Measurements from ENCODE around the gene HEXD. TPM values are rescaled to one million over a fixed set of nuclear protein-coding genes. Genes with fewer than 3 reads are reported as not detected.

HEXD gene
- polyA plus RNA-seq, 3 donors from 2014 or later: 12.7 to 18.8 (median 15.2) TPM

DNA sequence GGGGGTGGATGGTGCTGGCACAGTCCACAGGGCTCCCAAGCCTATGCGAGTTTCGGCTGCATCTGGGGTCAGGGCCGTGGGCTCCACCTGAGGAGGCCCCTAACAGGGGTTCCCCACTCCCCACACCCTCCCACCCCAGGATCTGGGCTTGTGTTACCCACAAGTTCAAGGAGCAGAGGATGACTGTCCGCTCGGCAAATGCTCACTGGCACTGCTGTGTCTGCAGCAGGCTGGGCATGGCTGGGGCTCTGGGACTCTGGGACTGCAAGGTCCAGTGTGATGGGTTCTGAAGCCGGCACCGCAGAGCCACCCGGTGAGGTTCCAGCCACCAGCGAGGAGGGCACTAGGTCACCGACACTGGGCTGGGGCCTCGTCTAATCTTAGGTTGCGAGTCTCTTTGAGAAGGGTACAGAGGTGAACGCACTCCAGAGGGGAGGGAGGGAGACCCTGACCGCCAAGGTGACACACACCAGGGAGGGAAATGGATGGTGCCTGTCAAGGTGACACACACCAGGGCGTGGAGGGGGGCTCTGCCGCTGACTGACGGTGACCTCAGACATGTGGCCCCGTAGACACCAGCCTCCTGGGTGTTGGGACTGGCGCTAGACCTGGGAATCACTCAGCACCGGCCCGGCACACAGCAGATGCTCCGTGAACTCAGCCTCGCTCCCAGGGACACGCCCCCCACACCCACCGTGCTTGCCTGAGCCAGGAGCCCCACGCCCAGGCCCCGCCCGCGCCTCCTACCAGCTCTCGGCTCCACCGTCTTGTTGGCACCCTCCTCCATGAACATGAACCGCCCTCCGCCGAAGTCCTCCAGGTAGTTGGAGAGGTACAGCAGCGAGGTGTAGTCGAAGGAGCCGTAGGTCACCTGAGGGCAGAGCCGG, 20.5 kb upstream of the HEXD start:
- Mint-ChIP-seq H3K4me3 (no peak overlapping the region), H3K36me3 (peaks cover 4 to 14% (median 9%) of the 10 kb centered on the region in 3 donors), H3K9me3 (no peaks in the 10 kb centered on the region), H3K4me1 (peaks cover 16 to 18% of the 10 kb centered on the region in 2 donors), H3K27ac (no peak overlapping the region), H3K27me3 (ENCODE audit: low read depth in 3 of 3) (peaks cover 0 to 11% (median 0%) of the 10 kb centered on the region in 3 donors)
- DNase-seq: no peak

GRCh38 chr17:82399041-82399441, 19.1 kb upstream of the HEXD start:
- Mint-ChIP-seq H3K4me3 (no peak overlapping the region), H3K9me3 (no peaks in the 10 kb centered on the region)
- DNase-seq: no peak

GRCh38 chr17:82399601-82400101, 18.5 kb upstream of the HEXD start:
- Mint-ChIP-seq H3K9me3 (no peaks in the 10 kb centered on the region), H3K4me3 (peak overlapping the region in 1 of 5 donors; percentile 93), H3K4me1 (peaks cover 17 to 18% of the 10 kb centered on the region in 2 donors), H3K36me3 (peaks cover 7 to 12% (median 9%) of the 10 kb centered on the region in 3 donors), H3K27ac (no peak overlapping the region), H3K27me3 (ENCODE audit: low read depth in 3 of 3) (peaks cover 0 to 16% (median 5%) of the 10 kb centered on the region in 3 donors)
- DNase-seq: no peak

More at GRCh38 chr17:82399041-82399441, 19.1 kb upstream of the HEXD start:
- Mint-ChIP-seq H3K4me1 (peaks cover 17 to 18% of the 10 kb centered on the region in 2 donors), H3K27ac (no peak overlapping the region), H3K27me3 (ENCODE audit: low read depth in 3 of 3) (peaks cover 0 to 16% (median 5%) of the 10 kb centered on the region in 3 donors), H3K36me3 (peaks cover 7 to 12% (median 9%) of the 10 kb centered on the region in 3 donors)

DNA sequence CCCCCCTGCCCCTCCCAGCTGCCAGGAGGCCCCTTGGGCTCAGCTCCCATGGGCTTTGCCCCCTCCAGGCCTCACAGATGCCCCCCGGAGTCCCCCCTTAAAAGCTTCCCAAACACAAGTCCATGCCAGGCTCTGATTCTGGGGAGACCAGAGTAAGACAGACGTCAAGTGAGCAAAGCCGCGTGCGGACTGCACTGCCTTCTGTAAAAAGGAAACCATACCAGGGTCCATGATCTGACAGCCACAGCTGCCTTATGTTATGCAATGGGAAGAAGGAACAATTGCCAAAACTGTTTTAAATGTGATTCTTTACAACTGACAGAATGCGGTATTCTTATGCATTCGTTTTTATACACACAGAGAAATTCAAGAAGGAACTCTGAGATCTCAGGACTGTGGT, 17.9 kb upstream of the HEXD start:
- Mint-ChIP-seq H3K27ac (peak overlapping the region in 2 of 6 donors; percentile 35 to 88), H3K9me3 (no peaks in the 10 kb centered on the region), H3K4me1 (peaks cover 17 to 18% of the 10 kb centered on the region in 2 donors), H3K4me3 (peak overlapping the region in 3 of 5 donors; percentile 24 to 97 (median 93)), H3K36me3 (peaks cover 7 to 12% (median 9%) of the 10 kb centered on the region in 3 donors), H3K27me3 (ENCODE audit: low read depth in 3 of 3) (peaks cover 0 to 14% (median 5%) of the 10 kb centered on the region in 3 donors)
- DNase-seq: no peak

DNA sequence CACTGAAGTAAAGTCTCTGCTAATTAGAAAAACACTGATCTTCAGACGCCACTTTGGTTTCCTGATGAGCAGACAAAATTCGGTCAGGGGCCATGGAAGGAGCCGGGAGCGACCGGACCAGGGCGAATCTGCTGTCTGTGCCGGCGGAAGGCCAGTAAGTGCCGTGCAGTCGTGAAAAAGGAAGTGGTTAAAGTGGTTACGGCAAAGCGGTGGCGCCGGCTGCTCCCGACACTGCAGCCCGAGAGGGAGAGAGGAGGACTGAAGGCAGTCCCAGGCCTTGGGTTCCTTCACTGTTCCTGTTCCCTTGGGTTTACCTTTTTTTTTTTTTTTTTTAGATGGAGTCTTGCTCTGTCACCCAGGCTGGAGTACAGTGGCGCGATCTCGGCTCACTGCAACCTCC, 17.3 kb upstream of the HEXD start:
- H3K27me3 Mint-ChIP-seq (ENCODE audit: low read depth in 3 of 3): peaks cover 0 to 14% (median 5%) of the 10 kb centered on the region in 3 donors
- peaks cover 17 to 18% of the 10 kb centered on the region in 2 donors for H3K4me1 Mint-ChIP-seq
- no peaks in the 10 kb centered on the region for H3K9me3 Mint-ChIP-seq
- DNase-seq: peak; percentile 65 to 68 (median 66)
- H3K4me3 Mint-ChIP-seq: peak overlapping the region; percentile 80 to 97 (median 93)
- H3K36me3 Mint-ChIP-seq: peaks cover 7 to 12% (median 9%) of the 10 kb centered on the region in 3 donors
- H3K27ac Mint-ChIP-seq: peak overlapping the region; percentile 72 to 94 (median 88)

DNA sequence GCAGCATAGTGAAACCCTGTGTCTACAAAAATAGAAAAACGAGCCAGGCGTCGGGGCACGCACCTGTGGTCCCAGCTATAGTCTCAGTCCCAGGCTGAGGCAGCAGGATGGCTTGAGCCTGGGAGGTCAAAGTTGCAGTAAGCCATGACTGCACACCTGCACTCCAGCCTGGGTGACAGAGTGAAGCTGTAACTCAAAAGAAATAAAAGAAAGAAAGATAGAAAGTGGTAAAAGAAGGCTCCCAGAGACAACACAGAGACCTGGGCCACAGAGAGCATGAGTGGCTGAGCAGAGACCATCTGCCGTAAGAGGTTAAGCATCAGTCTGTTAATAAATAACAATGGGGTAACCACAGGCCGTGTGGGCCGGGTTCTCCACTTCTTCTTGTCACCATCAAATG, 15.3 kb upstream of the HEXD start:
- peaks cover 18 to 20% of the 10 kb centered on the region in 2 donors for H3K4me1 Mint-ChIP-seq
- DNase-seq: no peak
- peak overlapping the region in 2 of 6 donors; percentile 12 to 36 for H3K27ac Mint-ChIP-seq
- no peaks in the 10 kb centered on the region for H3K9me3 Mint-ChIP-seq
- peaks cover 0 to 14% (median 5%) of the 10 kb centered on the region in 3 donors for H3K27me3 Mint-ChIP-seq (ENCODE audit: low read depth in 3 of 3)
- H3K36me3 Mint-ChIP-seq: peaks cover 3 to 16% (median 8%) of the 10 kb centered on the region in 3 donors
- no peak overlapping the region for H3K4me3 Mint-ChIP-seq

DNA sequence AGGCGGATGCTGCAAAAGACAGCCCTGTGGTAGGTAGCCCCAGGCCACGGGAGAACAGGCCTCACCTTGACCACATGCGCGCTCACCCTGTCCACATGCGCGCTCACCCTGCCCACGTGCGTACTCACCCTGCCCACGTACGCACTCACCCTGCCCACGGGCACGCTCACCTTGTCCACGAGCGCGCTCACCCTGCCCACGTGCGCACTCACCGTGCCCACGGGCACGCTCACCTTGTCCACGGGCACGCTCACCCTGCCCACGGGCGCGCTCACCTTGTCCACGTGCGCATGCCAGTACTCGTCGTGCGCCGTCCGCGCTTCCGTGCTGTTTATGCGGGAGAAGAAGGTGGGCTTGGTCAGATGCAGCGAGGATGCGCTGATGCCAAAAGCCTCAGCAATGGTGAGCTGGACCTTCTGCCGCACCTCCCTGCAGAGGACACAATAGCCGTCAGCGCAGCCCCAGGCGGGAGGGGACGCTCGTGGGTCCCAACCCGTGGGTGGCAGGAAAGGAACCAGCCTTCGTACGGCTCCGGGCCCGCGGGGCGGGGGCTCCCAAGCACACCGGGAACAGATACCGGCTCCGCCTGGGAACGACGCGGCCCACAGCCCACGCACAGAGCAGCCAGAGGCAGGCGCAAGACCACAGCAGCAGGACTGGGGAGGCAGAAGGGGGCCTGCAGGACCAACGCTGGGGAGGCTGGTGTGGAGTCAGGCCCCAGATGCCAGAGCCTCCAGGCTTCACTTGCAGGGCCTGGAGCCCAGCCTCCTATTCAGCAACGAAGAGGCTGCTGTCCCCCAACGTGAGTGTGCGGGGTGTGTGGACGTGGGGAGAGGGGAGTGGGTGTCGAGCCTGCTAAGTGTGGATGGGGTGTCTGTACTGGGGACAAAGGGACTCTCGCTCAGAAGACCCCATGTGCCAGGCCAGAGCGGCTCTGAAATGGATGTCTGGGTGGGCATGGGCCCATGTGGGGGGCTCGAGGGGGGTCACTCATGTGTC, 14.2 kb upstream of the HEXD start:
- Mint-ChIP-seq H3K4me1 (peaks cover 18 to 20% of the 10 kb centered on the region in 2 donors), H3K36me3 (peaks cover 3 to 23% (median 13%) of the 10 kb centered on the region in 3 donors), H3K27ac (peak overlapping the region in 2 of 6 donors; percentile 68 to 70), H3K4me3 (no peak overlapping the region), H3K9me3 (no peaks in the 10 kb centered on the region), H3K27me3 (ENCODE audit: low read depth in 3 of 3) (peaks cover 0 to 14% (median 6%) of the 10 kb centered on the region in 3 donors)
- DNase-seq: peak in 1 of 3 donors; percentile 23

GRCh38 chr17:82405051-82405450, 13.1 kb upstream of the HEXD start:
- Mint-ChIP-seq H3K4me3 (no peak overlapping the region), H3K27me3 (ENCODE audit: low read depth in 3 of 3) (peaks cover 0 to 12% (median 8%) of the 10 kb centered on the region in 3 donors), H3K27ac (no peak overlapping the region), H3K36me3 (peaks cover 3 to 26% (median 17%) of the 10 kb centered on the region in 3 donors), H3K9me3 (no peaks in the 10 kb centered on the region), H3K4me1 (peaks cover 16 to 22% of the 10 kb centered on the region in 2 donors)
- DNase-seq: no peak

- H3K27me3 Mint-ChIP-seq (ENCODE audit: low read depth in 3 of 3): peaks cover 0 to 8% (median 8%) of the 10 kb centered on the region in 3 donors
These were observed 11.9 kb upstream of the HEXD start for GRCh38 chr17:82406131-82406671.

GRCh38 chr17:82407255-82407654, 10.9 kb upstream of the HEXD start:
- no peak for DNase-seq
- Mint-ChIP-seq H3K27me3 (ENCODE audit: low read depth in 3 of 3) (peaks cover 0 to 8% (median 5%) of the 10 kb centered on the region in 3 donors), H3K9me3 (no peaks in the 10 kb centered on the region), H3K27ac (peak overlapping the region in 1 of 6 donors; percentile 2), H3K4me3 (no peak overlapping the region), H3K36me3 (peaks cover 3 to 22% (median 14%) of the 10 kb centered on the region in 3 donors), H3K4me1 (peaks cover 0 to 6% of the 10 kb centered on the region in 2 donors)

More at GRCh38 chr17:82406131-82406671, 11.9 kb upstream of the HEXD start:
- no peaks in the 10 kb centered on the region for H3K9me3 Mint-ChIP-seq
- H3K36me3 Mint-ChIP-seq: peaks cover 3 to 22% (median 14%) of the 10 kb centered on the region in 3 donors
- no peak overlapping the region for H3K27ac Mint-ChIP-seq
- no peak overlapping the region for H3K4me3 Mint-ChIP-seq
- peaks cover 6 to 12% of the 10 kb centered on the region in 2 donors for H3K4me1 Mint-ChIP-seq
- no peak for DNase-seq

DNA sequence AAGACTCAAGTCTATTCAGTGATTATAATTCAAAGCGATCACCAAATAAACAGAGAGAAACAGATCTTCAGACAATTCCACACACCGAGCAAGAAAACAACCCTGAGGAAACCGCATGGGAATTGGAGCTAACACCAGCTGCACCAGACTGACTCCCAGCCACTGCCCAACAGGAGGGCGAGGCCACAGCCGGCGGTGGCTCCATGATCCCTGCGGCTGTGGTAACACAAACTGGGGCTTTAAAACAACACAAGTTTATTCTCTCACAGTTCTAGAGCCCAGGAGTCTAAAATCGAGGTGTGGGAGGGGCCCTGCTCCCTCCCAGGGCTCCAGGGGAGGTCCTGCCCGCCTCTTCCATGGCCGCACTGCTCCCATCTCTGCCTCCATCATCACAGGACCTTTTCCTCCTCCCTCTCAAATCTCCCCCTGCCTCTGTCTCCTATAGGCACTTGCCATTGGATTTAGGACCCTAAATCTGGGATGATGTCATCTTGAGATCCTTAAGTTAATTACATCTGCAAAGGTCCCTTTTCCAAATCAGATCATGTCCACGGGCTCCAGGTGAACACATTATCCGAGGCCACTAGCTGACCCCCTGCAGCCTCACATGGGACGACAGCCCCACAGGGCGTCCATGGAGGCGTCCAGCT, 9.7 kb upstream of the HEXD start:
- Mint-ChIP-seq H3K4me1 (peaks cover 0 to 9% of the 10 kb centered on the region in 2 donors), H3K27me3 (ENCODE audit: low read depth in 3 of 3) (peaks cover 0 to 6% (median 6%) of the 10 kb centered on the region in 3 donors), H3K36me3 (peaks cover 0 to 17% (median 12%) of the 10 kb centered on the region in 3 donors), H3K27ac (peak overlapping the region in 1 of 6 donors; percentile 13), H3K4me3 (no peak overlapping the region), H3K9me3 (no peaks in the 10 kb centered on the region)
- no peak for DNase-seq

- H3K36me3 Mint-ChIP-seq: peaks cover 0 to 17% (median 12%) of the 10 kb centered on the region in 3 donors
These were observed 9.2 kb upstream of the HEXD start for GRCh38 chr17:82408938-82409318.

More at GRCh38 chr17:82408938-82409318, 9.2 kb upstream of the HEXD start:
- Mint-ChIP-seq H3K9me3 (no peaks in the 10 kb centered on the region), H3K27ac (no peak overlapping the region), H3K4me1 (peaks cover 0 to 7% of the 10 kb centered on the region in 2 donors), H3K27me3 (ENCODE audit: low read depth in 3 of 3) (peaks cover 0 to 2% (median 2%) of the 10 kb centered on the region in 3 donors), H3K4me3 (no peak overlapping the region)
- DNase-seq: no peak
